Panc1 (cell line): Measurements from ENCODE around the gene CCDC102A.

Experiments used
- CTCF ChIP-seq: fragments of 450-650 bp; IDR thresholded peaks from 2 replicates; pipeline ENCODE4 v1.5.1; 2017; ENCODE audit warnings: mild to moderate bottlenecking
- POLR2AphosphoS5 ChIP-seq: IDR thresholded peaks from 2 replicates; pipeline ENCODE4 v1.6.1; 2012; ENCODE audit warnings: mild to moderate bottlenecking, low read depth, low read length, moderate library complexity
- SIN3A ChIP-seq: IDR thresholded peaks from 2 replicates; pipeline ENCODE4 v1.6.1; 2012; ENCODE audit warnings: low read depth, mild to moderate bottlenecking, low read length, moderate library complexity, borderline replicate concordance; ENCODE audit not compliant: insufficient read depth

- no peak for TF ChIP-seq POLR2AphosphoS5
- no peak for TF ChIP-seq CTCF
- no peak for TF ChIP-seq SIN3A
Observed at GRCh38 chr16:57517397-57518367, 18.7 kb downstream of the CCDC102A start.
